C4-2B (cell line): ENCODE measurements around the gene RPS6KA5.

Source experiments
- ZFX ChIP-seq: fragments of 450-650 bp; IDR thresholded peaks from 2 replicates; pipeline ENCODE4 v1.6.1; 2017
- TF ChIP-seq, protein P1 (sequence below): fragments of 450-650 bp; conservative IDR thresholded peaks from 2 replicates; pipeline ENCODE4 v1.5.1; 2017; ENCODE audit warnings: mild to moderate bottlenecking

DNA sequence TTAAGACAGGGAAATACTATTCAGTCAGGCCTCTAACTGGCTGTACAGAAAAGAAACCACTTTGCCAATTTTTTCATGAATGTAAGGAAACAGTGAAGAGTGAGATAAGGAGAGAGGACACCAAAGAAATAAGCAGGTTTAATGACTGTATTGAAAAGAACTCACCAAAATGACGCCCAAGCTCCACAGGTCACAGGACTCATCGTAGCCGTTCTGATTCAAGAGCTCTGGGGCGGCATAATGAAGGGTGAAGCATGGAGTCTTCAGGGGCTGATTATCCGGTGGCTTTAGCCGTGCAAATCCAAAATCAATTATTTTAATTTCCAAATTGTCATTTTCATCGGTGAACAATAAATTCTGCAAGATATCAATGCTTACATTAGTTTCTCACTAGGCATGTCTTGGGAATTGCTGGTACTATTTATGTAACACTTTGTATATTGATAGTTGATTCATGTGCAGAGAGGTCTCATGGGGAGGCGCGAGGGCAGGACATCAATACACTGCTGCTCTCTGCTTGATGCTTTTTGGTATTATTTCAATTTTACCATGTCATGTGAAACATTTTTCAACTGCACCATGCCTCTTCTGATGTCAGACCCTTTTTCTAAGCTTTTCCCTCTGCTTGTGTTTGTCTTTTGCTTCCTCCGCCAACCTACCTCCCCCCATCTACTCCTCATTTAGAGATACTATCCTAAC, 170.0 kb downstream of the RPS6KA5 start:
- TF ChIP-seq, protein P1, sequence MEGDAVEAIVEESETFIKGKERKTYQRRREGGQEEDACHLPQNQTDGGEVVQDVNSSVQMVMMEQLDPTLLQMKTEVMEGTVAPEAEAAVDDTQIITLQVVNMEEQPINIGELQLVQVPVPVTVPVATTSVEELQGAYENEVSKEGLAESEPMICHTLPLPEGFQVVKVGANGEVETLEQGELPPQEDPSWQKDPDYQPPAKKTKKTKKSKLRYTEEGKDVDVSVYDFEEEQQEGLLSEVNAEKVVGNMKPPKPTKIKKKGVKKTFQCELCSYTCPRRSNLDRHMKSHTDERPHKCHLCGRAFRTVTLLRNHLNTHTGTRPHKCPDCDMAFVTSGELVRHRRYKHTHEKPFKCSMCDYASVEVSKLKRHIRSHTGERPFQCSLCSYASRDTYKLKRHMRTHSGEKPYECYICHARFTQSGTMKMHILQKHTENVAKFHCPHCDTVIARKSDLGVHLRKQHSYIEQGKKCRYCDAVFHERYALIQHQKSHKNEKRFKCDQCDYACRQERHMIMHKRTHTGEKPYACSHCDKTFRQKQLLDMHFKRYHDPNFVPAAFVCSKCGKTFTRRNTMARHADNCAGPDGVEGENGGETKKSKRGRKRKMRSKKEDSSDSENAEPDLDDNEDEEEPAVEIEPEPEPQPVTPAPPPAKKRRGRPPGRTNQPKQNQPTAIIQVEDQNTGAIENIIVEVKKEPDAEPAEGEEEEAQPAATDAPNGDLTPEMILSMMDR, result no peak
- no peak for TF ChIP-seq ZFX
